HG03135 (cell line): ENCODE measurements around the gene PIP4P1.

Experiments used
- ATAC-seq: cut with Tn5 transposase; IDR thresholded peaks from one replicate; pipeline ENCODE4 v1.9.1; 2021; ENCODE audit warnings: mild to moderate bottlenecking, moderate library complexity; ENCODE audit not compliant: unreplicated experiment

PIP4P1 gene

DNA sequence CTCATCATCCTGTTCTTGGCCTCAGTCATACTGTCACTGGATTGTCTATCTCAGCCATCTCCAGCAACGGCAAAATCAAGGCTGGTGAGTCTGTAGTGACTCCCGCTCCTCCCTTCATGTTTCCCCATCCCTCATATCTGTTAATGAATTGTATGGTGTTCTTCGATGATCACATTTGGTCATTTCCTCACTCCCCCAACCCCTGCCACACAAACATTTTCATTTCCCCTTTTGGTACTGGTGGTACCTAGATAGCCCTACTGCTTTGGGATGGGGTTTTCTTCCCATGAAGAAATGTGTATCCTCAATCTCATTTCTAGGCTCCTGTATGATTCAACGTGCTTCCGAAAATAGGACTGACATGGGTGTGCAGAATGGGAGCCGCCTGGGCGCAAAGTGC, 22.6 kb downstream of the PIP4P1 start:
- ATAC-seq, result no peak

- ATAC-seq, result no peak
These were observed 24.9 kb downstream of the PIP4P1 start for GRCh38 chr14:20436363-20436755.

DNA sequence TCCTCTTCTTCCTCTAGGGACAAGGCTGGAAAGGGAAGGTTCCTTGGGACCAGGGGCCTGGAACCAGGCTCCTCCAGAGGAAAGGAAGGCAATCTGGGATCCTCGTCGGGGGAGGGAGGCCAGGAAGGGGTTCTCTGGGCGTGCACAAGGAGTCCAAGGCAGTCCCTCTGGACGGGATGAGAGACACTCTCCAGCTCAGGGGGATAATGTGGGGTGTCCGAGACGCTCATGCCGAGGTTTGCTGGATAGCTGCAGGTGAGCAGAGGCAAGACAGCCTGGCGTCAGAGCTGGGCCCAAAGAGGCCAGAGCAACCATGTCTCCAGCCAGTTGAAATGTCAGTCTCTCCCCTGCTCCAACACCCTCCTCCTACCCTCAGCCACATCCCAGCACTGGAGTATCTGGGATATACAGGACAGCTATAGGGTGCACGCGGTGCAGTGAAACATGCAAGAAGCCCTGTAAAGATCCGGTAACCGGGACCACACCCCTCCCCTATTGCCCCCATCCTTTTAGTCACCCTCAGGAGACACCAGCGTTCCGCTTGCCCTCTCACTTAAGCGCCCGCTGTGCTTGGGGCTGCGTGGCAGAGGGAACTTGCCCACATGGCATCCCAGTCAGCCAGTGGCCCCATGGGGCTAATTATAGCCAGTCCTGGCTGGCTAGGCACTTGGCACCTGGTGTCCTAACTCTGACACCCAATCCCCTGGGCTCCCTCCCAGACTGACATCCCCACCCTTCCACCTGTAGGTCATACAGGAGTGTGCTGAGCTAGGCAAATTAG, 25.5 kb downstream of the PIP4P1 start, which contains the start of gene KLHL33:
Gene KLHL33, minus strand, starts transcription at position 585 of the 781 bp plus-strand sequence. Its CDS starts 355 bp downstream, at position 230.
- no peak for ATAC-seq

DNA sequence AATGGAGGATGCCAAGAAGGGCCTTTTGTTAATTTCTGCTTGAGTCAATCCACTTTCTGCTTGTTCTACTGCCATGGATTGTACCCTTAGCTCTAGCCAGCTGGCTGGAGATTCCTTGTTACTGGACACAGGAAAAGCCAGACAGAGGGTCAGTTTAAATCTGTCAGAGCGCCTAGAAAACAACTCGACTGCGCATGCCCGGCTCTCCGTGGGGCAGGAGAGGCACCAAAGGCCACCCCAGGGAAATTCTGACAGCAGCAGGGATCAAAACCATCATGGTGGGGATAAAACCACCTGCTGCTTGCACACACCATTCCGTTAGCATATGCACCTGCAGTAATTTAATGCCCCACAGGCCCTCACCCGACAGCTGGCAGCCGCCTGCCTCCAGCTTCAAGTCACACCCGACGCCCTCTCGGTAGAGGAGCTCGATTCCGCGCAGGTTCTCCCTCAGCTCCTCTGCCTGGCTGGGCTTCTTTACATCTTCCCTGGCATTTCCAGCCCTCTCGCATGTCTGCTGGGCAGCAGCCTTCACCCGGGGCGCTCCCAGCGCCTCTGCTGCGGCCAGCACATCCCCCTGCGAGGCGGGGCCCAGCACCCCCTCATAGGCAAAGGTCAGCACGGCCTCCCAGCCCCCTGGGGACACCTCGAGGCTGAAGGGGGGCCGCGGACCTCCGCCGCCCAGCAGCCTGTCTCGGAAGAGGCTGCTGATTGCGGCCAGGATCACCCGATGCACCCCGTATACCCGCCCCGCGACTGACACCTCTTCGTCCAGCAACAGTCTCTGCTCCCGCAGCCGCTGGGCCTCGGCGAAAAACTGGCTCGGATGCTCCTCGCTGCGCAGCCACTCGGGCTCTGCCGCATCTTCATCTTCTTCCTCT, 26.3 kb downstream of the PIP4P1 start:
- no peak for ATAC-seq

GRCh38 chr14:20429801-20430669, 31.2 kb downstream of the PIP4P1 start:
- ATAC-seq, result no peak

- ATAC-seq, result no peak
These were observed 32.4 kb downstream of the PIP4P1 start for GRCh38 chr14:20428802-20429201.

DNA sequence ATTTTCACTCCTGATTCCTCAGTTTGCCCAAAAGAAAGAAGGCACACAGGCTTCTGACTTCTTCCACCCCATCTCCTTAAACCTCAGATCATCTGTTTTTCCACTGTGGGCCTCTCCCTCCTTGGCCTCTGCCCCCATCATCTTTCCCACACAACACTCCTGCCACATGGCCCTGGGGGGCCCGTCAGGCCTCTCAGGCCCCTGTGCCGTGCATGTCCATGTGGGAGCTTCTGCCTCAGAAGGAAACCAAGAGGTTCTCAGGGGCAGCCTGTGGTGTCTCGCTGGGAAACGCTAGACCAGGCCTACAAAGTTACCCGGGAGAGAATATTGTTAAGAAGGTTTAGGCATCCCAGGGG, 33.2 kb downstream of the PIP4P1 start:
- ATAC-seq, result peak; percentile 24

GRCh38 chr14:20427231-20428009, 33.8 kb downstream of the PIP4P1 start:
- peak; percentile 67 for ATAC-seq

- no peak for ATAC-seq
These were observed 36.4 kb downstream of the PIP4P1 start for GRCh38 chr14:20424851-20425250.

DNA sequence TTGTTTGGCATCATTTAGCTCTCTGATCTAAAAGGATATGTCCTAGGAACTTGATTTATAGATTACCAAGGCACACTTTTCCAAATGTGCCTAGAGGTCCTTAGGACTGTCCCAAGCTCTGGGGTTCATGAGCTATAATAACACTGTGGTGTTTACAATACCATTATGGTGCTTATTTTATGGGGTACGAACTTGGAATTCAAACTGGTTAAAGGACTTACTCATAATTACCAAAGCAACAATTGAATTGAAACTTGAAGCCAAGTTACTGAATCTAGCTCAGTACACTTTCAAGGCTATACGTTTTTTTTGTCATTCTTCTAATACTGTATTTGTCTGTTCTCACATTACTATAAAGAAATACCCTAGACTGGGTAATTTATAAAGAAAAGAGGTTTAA, 38.3 kb downstream of the PIP4P1 start:
- ATAC-seq, result no peak

GRCh38 chr14:20421267-20421666, 40.0 kb downstream of the PIP4P1 start:
- ATAC-seq, result no peak

DNA sequence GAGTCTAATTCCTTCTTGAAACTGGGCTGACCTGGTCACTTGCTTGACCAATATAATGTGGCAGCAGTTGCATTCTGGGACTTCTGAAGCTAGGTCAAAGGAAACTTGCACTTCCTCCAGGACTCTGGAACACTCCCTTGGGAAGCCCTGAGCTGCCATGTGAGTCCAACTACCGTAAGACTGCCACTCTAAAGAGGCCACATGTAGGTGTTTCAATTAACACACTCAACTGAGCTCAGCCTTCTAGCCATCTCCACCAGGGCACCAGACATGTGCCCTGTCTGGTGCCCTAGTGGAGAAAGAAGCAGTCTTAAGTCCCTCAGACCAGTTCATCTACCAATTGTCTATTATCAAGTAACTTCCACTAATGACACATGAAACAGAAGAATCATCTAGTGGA, 41.8 kb downstream of the PIP4P1 start:
- ATAC-seq, result no peak

GRCh38 chr14:20418501-20418909, 42.7 kb downstream of the PIP4P1 start:
- no peak for ATAC-seq

DNA sequence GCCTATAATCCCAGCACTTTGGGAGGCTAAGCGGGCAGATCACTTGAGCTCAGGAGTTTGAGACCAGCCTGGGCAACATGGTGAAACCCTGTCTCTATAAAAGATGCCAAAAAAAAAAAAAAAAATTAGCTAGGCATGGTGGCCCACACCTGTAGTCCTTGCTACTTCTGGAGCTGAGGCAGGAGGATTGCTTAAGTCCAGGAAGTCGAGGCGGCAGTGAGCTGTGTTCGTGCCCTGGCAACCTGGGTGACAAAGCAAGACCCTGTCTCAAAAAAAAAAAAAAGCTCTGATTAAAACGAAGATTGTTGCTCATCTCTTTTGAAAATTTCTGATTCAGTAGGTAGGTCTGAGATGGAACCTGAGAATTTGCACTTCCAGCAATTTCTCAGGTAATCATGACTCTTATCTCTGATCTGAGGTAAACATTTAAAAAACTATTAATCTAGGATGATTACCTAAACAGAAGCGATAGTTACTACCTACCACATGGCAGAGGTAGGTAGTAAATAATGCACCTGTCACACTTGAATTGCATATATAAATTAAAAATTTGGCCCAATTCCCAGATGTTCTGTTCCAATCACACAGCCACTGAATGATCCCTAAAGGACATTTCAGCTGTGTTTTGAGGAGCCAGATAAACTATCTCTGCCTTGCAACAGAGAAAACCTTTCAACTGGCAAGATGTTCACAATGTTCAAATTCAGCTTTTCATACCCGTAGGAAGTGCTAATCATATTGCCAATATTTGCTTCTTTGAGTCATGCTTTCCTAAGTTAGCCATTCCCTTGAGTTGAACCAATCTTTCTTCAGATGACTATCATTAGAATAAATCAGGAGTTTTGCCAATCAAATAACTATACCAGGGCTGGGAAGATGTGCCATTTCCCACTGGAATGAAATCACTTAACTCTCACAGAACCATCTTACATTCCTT, 43.7 kb downstream of the PIP4P1 start:
- no peak for ATAC-seq

- no peak for ATAC-seq
These were observed 45.0 kb downstream of the PIP4P1 start for GRCh38 chr14:20416223-20416622.

DNA sequence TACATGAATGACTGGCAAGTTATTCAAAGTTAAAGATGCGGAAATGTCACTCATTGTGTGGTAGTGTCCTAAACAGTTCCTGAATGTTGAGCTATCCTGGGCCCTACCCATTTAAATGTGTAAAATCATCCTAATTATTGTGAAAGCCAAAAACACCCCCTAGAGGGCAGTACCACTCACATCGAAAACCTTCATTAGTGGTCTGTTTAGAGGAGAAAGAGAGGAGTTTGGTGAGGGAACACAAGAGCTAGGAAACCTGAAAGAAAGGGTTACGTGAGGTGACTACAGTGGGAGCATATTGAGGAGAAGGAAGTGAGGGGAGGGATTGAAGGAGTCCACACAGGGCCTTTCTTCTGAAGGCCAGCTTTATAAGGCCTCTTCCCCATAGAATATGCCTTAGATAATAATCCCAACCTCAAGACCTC, 45.4 kb downstream of the PIP4P1 start:
- ATAC-seq, result no peak

DNA sequence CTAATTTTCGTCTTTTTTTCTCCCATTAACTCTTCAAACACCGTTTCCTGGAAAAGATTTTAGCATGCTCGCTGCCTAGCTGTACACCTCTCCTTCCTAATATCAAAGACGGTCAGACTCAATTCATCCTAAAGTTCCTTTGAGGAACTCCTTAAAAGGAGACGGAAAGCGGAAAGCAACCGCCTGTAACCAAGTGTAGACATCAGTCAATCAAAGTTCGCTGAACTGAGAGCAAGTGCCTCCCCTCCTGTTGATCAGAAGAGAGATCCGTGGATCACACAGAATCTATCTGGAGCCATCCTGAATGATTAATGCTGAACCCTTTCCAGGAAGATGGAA, 47.5 kb downstream of the PIP4P1 start:
- ATAC-seq, result peak; percentile 37

DNA sequence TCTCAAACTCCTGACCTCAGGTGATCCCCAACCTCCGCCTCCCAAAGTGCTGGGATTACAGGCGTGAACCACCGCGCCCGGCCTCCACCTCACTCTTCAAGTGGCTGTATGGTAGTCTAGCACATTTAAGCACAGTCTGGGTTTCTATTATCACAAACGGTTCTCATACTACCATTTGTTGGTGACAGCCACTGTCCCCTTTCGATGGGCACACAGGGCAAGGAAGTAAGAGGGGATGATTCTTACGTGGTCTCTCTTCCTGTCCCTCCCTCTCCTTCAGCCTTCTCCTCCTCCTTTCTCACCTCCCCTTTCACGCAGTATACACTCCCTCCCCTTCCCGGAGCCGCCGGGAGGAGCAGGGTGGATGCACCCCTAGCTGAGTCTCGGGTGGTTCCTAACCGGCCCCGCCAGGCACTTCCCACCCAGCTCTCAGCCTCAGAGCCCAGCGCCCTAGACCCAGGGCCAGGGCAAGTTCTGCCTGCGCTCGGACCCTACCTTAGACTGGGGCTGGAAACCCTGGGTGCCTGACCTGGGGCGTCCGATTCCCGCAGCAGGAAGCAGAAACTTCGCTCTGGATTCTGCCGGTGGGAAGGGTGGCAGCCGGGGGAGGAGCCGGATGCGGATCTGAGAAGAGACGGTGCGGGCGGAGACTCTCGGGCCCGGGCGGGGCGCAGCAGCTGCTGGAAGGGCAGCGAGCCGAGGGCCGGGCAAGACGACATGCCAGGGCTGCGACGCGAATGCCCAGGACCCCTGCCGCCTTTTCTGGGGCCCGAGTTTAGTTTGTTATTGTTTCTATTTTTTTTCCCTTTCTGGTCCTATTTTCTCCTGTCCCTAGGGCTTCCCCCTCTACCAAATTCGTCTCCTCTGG, 48.1 kb downstream of the PIP4P1 start, which contains the start of gene TEP1:
Gene TEP1, minus strand, starts transcription at position 626 of the 868 bp plus-strand sequence. CDS start 5,062 bp downstream, outside the sequence.
- ATAC-seq, result peak; percentile 62
